Liver (tissue), 9 donors: ENCODE data around the gene CRISPLD2. TPM values are rescaled to one million over a fixed set of nuclear protein-coding genes. Genes with fewer than 3 reads are reported as not detected.

Source experiments
- DNase-seq: peaks from one replicate; pipeline ENCODE4 v3.0.0-alpha.2; 2017; ENCODE audit warnings: low spot score
- H3K27ac ChIP-seq, 2 donors: one replicate each; pipeline ENCODE4 v1.7.0; 2013; ENCODE audit warnings: inconsistent platforms in 2 of 2, low read length in 2 of 2, control low read depth in 1 of 2, low read depth in 1 of 2, mild to moderate bottlenecking in 1 of 2
- H3K27me3 ChIP-seq, 4 donors: one replicate each; pipeline versions ENCODE4 v1.6.1 to v1.7.0; 2013; ENCODE audit warnings: low read length in 3 of 4, inconsistent platforms in 1 of 4, mild to moderate bottlenecking in 1 of 4, moderate library complexity in 1 of 4; ENCODE audit not compliant: control insufficient read depth in 4 of 4, insufficient read depth in 4 of 4
- H3K36me3 ChIP-seq, 4 donors: one replicate each; pipeline versions ENCODE4 v1.6.1 to v1.7.0; 2013; ENCODE audit warnings: low read length in 3 of 4, mild to moderate bottlenecking in 3 of 4, low read depth in 1 of 4, moderate library complexity in 1 of 4; ENCODE audit not compliant: control insufficient read depth in 4 of 4, insufficient read depth in 3 of 4
- H3K4me1 ChIP-seq, 4 donors: one replicate each; pipeline versions ENCODE4 v1.6.1 to v1.7.0; 2013; ENCODE audit warnings: low read length in 3 of 4, mild to moderate bottlenecking in 3 of 4, moderate library complexity in 1 of 4; ENCODE audit not compliant: control insufficient read depth in 4 of 4, insufficient read depth in 4 of 4
- H3K4me3 ChIP-seq, 3 donors: one replicate each; pipeline versions ENCODE4 v1.6.1 to v1.7.0; 2013; ENCODE audit warnings: low read length in 3 of 3, control low read depth in 1 of 3, low read depth in 1 of 3, mild to moderate bottlenecking in 1 of 3
- H3K9ac ChIP-seq, 2 donors: one replicate each; pipeline ENCODE4 v1.7.0; 2013; ENCODE audit warnings: low read length in 2 of 2, mild to moderate bottlenecking in 2 of 2, moderate library complexity in 2 of 2, control low read depth in 1 of 2, low read depth in 1 of 2
- H3K9me3 ChIP-seq, 4 donors: one replicate each; pipeline versions ENCODE4 v1.6.1 to v1.7.0; 2013; ENCODE audit warnings: low read length in 3 of 4; ENCODE audit not compliant: control insufficient read depth in 4 of 4
- EGR1 ChIP-seq, 2 donors: IDR thresholded peaks; 2 replicates each; pipeline ENCODE4 v1.6.1; 2016 to 2018; ENCODE audit warnings: antibody characterized with exemption in 2 of 2, low read depth in 2 of 2
- FOXA1 ChIP-seq: IDR thresholded peaks from 2 replicates; pipeline ENCODE4 v1.6.1; 2016; ENCODE audit warnings: antibody characterized with exemption
- FOXA2 ChIP-seq: IDR thresholded peaks from 2 replicates; pipeline ENCODE4 v1.6.1; 2016; ENCODE audit warnings: antibody characterized with exemption
- GABPA ChIP-seq, 2 donors: IDR thresholded peaks in 1 of 2; conservative IDR thresholded peaks in 1 of 2; 2 replicates each; pipeline ENCODE4 v1.6.1; 2016; ENCODE audit warnings: antibody characterized with exemption in 2 of 2, mild to moderate bottlenecking in 1 of 2, moderate library complexity in 1 of 2
- HNF4A ChIP-seq, 2 donors: conservative IDR thresholded peaks; 2 replicates each; pipeline ENCODE4 v1.6.1; 2016; ENCODE audit warnings: antibody characterized with exemption in 2 of 2, mild to moderate bottlenecking in 2 of 2
- HNF4G ChIP-seq: IDR thresholded peaks from 2 replicates; pipeline ENCODE4 v1.6.1; 2016; ENCODE audit warnings: antibody characterized with exemption
- JUND ChIP-seq, 2 donors: IDR thresholded peaks; 2 replicates each; pipeline ENCODE4 v1.6.1; 2016; ENCODE audit warnings: antibody characterized with exemption in 2 of 2
- NR2F2 ChIP-seq: IDR thresholded peaks from 2 replicates; pipeline ENCODE4 v1.6.1; 2016; ENCODE audit warnings: antibody characterized with exemption
- RAD21 ChIP-seq, 2 donors: IDR thresholded peaks; 2 replicates each; pipeline ENCODE4 v1.6.1; 2016; ENCODE audit warnings: antibody characterized with exemption in 2 of 2, mild to moderate bottlenecking in 2 of 2
- RXRA ChIP-seq, 2 donors: IDR thresholded peaks; 2 replicates each; pipeline ENCODE4 v1.6.1; 2017 to 2018; ENCODE audit warnings: antibody characterized with exemption in 2 of 2, mild to moderate bottlenecking in 1 of 2
- SP1 ChIP-seq: IDR thresholded peaks from 2 replicates; pipeline ENCODE4 v1.6.1; 2018; ENCODE audit warnings: antibody characterized with exemption, mild to moderate bottlenecking
- TAF1 ChIP-seq: conservative IDR thresholded peaks from 2 replicates; pipeline ENCODE4 v1.6.1; 2016; ENCODE audit warnings: antibody characterized with exemption, mild to moderate bottlenecking
- YY1 ChIP-seq: IDR thresholded peaks from 2 replicates; pipeline ENCODE4 v1.6.1; 2016; ENCODE audit warnings: antibody characterized with exemption, mild to moderate bottlenecking
- WGBS: extraction: QIAGEN DNeasy Blood & Tissue Kit; methylation state at CpG from one replicate; pipeline ENCODE4 v1.1.7; 2013; 5-methylcytosine and 5-hydroxymethylcytosine counted together
- polyA plus RNA-seq, 2 donors: library from polyadenylated mRNA; stranded (reverse) in 1 of 2; unstranded in 1 of 2; fragments of 200-250 nt in 1 of 2; fragments of >200 nt in 1 of 2; fragmentation: Nextera tagmentation in 1 of 2; extraction: Ambion mirVana in 1 of 2; gene quantifications; one replicate each; pipeline versions ENCODE4 v1.2.1 to v1.2.3, GENCODE V29; 2013 to 2015
- total RNA-seq, 2 donors: library from RNA; depleted of rRNA; stranded (reverse); fragments of >200 nt; gene quantifications; one replicate each; pipeline ENCODE4 v1.2.3, GENCODE V29; 2014
- TF ChIP-seq, protein P1 (sequence below): IDR thresholded peaks from 2 replicates; pipeline ENCODE4 v1.6.1; 2016; ENCODE audit warnings: antibody characterized with exemption
- TF ChIP-seq, protein P2 (sequence below): IDR thresholded peaks from 2 replicates; pipeline ENCODE4 v1.6.1; 2016; ENCODE audit warnings: antibody characterized with exemption, mild to moderate bottlenecking
- TF ChIP-seq, protein P3 (sequence below): IDR thresholded peaks from 2 replicates; pipeline ENCODE4 v1.6.1; 2016; ENCODE audit warnings: antibody characterized with exemption
- TF ChIP-seq, protein P4 (sequence below): fragments of 150-350 bp; IDR thresholded peaks from 2 replicates; pipeline ENCODE4 v1.5.1; 2017; ENCODE audit warnings: improper control_type of control experiment, low read depth, low read length; ENCODE audit not compliant: missing input control
- TF ChIP-seq, protein P5 (sequence below): IDR thresholded peaks from 2 replicates; pipeline ENCODE4 v1.6.1; 2016; ENCODE audit warnings: antibody characterized with exemption
- donor health status: healthy.
- donor health status: healthy.
- donor health status: healthy.
- donor health status: healthy.
- donor health status: healthy.

The CRISPLD2 gene
- total and polyA plus RNA-seq, 4 donors, result 2.6 to 14.8 (median 4.1) TPM

DNA sequence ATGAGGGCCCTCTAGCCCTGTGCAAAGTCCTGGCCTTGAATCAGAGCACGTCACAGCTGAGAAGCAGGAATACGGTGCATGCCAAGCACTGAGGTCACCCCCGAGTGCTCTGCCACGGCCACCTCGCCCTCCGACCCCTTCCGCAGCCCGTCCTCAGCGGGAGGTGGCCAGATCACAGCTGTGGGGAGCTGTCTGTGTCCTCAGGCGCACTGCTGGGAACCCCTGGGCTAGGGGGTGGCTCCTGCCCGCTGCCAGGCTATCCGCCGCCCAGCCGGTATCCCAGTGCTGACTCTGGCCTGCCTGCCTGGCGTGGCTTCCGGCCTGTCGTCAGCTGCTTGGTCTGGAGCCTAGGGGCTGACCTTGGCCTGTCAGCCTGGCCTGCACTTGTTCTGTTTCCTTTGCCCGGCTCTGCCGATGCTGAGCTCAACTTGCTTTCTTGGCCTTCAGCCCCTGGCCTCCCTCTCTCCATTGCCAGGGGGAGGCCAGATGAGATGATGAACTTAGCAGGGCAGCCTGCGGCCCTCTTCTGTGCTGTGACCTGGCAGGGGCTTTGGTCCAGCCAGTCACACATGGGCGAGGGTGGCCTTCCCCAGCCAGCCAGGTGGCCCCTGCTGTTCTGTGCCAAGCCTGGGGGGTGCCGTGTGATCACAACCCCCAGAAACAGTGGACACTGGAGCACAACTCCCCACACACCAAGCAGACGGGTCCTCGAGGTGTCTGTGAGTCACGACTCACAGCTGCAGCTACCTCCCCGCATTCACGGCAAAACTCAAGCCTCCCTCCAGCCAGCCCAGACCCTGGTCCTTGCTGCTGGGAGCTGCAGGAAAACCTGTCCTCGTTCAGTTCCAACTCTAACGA, 114.2 kb downstream of the CRISPLD2 start:
- Histone ChIP-seq H3K9ac (peak overlapping the region; percentile 28 to 42), H3K27ac (peak overlapping the region; percentile 76 to 95)
- DNase-seq, result no peak

More for the DNA sequence above, 114.2 kb downstream of the CRISPLD2 start:
- Histone ChIP-seq H3K4me3 (no peak overlapping the region), H3K9me3 (no peaks in the 10 kb centered on the region), H3K4me1 (peaks cover 9 to 16% (median 11%) of the 10 kb centered on the region in 4 donors), H3K27me3 (no peaks in the 10 kb centered on the region), H3K36me3 (no peaks in the 10 kb centered on the region)
- TF ChIP-seq, protein P1, sequence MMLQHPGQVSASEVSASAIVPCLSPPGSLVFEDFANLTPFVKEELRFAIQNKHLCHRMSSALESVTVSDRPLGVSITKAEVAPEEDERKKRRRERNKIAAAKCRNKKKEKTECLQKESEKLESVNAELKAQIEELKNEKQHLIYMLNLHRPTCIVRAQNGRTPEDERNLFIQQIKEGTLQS, result no peak
- peak; percentile 40 for TF ChIP-seq HNF4G
- TF ChIP-seq FOXA2, result no peak
- peak; percentile 85 to 90 for TF ChIP-seq RXRA (IDR thresholded peaks at IDR 0.05)
- peak; percentile 26 to 53 for TF ChIP-seq RAD21 (IDR thresholded peaks at IDR 0.05)
- TF ChIP-seq FOXA1, result no peak
- peak; percentile 77 to 80 for TF ChIP-seq HNF4A (conservative IDR thresholded peaks at IDR 0.05)
- no peak for TF ChIP-seq EGR1 (IDR thresholded peaks at IDR 0.05; ENCODE audit: low read depth in 2 of 2)
- TF ChIP-seq GABPA (IDR thresholded peaks at IDR 0.05 in 1 of 2, conservative IDR thresholded peaks at IDR 0.05 in 1 of 2), result peak in 1 of 2 donors; percentile 80
- TF ChIP-seq, protein P2, sequence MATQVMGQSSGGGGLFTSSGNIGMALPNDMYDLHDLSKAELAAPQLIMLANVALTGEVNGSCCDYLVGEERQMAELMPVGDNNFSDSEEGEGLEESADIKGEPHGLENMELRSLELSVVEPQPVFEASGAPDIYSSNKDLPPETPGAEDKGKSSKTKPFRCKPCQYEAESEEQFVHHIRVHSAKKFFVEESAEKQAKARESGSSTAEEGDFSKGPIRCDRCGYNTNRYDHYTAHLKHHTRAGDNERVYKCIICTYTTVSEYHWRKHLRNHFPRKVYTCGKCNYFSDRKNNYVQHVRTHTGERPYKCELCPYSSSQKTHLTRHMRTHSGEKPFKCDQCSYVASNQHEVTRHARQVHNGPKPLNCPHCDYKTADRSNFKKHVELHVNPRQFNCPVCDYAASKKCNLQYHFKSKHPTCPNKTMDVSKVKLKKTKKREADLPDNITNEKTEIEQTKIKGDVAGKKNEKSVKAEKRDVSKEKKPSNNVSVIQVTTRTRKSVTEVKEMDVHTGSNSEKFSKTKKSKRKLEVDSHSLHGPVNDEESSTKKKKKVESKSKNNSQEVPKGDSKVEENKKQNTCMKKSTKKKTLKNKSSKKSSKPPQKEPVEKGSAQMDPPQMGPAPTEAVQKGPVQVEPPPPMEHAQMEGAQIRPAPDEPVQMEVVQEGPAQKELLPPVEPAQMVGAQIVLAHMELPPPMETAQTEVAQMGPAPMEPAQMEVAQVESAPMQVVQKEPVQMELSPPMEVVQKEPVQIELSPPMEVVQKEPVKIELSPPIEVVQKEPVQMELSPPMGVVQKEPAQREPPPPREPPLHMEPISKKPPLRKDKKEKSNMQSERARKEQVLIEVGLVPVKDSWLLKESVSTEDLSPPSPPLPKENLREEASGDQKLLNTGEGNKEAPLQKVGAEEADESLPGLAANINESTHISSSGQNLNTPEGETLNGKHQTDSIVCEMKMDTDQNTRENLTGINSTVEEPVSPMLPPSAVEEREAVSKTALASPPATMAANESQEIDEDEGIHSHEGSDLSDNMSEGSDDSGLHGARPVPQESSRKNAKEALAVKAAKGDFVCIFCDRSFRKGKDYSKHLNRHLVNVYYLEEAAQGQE, result peak; percentile 78
- TF ChIP-seq, protein P3, sequence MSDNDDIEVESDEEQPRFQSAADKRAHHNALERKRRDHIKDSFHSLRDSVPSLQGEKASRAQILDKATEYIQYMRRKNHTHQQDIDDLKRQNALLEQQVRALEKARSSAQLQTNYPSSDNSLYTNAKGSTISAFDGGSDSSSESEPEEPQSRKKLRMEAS, result no peak
- TF ChIP-seq JUND (IDR thresholded peaks at IDR 0.05), result peak; percentile 37 to 84
- TF ChIP-seq NR2F2, result peak; percentile 95
- TF ChIP-seq, protein P4, sequence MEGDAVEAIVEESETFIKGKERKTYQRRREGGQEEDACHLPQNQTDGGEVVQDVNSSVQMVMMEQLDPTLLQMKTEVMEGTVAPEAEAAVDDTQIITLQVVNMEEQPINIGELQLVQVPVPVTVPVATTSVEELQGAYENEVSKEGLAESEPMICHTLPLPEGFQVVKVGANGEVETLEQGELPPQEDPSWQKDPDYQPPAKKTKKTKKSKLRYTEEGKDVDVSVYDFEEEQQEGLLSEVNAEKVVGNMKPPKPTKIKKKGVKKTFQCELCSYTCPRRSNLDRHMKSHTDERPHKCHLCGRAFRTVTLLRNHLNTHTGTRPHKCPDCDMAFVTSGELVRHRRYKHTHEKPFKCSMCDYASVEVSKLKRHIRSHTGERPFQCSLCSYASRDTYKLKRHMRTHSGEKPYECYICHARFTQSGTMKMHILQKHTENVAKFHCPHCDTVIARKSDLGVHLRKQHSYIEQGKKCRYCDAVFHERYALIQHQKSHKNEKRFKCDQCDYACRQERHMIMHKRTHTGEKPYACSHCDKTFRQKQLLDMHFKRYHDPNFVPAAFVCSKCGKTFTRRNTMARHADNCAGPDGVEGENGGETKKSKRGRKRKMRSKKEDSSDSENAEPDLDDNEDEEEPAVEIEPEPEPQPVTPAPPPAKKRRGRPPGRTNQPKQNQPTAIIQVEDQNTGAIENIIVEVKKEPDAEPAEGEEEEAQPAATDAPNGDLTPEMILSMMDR, result no peak
- TF ChIP-seq SP1, result peak; percentile 93
- TF ChIP-seq, protein P5, sequence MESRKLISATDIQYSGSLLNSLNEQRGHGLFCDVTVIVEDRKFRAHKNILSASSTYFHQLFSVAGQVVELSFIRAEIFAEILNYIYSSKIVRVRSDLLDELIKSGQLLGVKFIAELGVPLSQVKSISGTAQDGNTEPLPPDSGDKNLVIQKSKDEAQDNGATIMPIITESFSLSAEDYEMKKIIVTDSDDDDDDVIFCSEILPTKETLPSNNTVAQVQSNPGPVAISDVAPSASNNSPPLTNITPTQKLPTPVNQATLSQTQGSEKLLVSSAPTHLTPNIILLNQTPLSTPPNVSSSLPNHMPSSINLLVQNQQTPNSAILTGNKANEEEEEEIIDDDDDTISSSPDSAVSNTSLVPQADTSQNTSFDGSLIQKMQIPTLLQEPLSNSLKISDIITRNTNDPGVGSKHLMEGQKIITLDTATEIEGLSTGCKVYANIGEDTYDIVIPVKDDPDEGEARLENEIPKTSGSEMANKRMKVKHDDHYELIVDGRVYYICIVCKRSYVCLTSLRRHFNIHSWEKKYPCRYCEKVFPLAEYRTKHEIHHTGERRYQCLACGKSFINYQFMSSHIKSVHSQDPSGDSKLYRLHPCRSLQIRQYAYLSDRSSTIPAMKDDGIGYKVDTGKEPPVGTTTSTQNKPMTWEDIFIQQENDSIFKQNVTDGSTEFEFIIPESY, result no peak
- peak; percentile 80 for TF ChIP-seq YY1
- TF ChIP-seq TAF1, result no peak
- WGBS, result 43% methylated on average over 29 of the region's 29 CpGs
